Smooth muscle cell (in vitro differentiated cells): Measurements from ENCODE around the gene SPATA31A5. TPM values are rescaled to one million over a fixed set of nuclear protein-coding genes. Genes with fewer than 3 reads are reported as not detected.
"Not testable (repeated sequence)": the region's sequence is repeated elsewhere in the genome, so short reads cannot be mapped to it uniquely, and the experiment has no call there.

Source experiments
- DNase-seq: peaks from one replicate; lab custom pipeline; 2025; ENCODE audit not compliant: unreplicated experiment; lab: John Stamatoyannopoulos, UW
- H2AFZ ChIP-seq: fragments of 200-600 bp; sonication (generic); 2 replicates; pipeline ENCODE4 v1.6.0; 2016; ENCODE audit warnings: antibody characterized with exemption, low read depth, mild to moderate bottlenecking
- H3F3A ChIP-seq: fragments of 200-600 bp; sonication (generic); 2 replicates; pipeline ENCODE4 v1.6.0; 2017; ENCODE audit warnings: antibody characterized with exemption, low read depth
- H3K27ac ChIP-seq: fragments of 200-600 bp; sonication (generic); 2 replicates; pipeline ENCODE4 v1.5.1; 2016; ENCODE audit warnings: low read depth, mild to moderate bottlenecking
- H3K27me3 ChIP-seq: fragments of 200-600 bp; sonication (generic); 2 replicates; pipeline ENCODE4 v1.6.1; 2016; ENCODE audit warnings: low read depth, mild to moderate bottlenecking
- H3K36me3 ChIP-seq: fragments of 200-600 bp; sonication (generic); 2 replicates; pipeline ENCODE4 v1.5.1; 2016; ENCODE audit warnings: low read depth
- H3K4me1 ChIP-seq: fragments of 200-600 bp; sonication (generic); 2 replicates; pipeline ENCODE4 v1.5.1; 2016; ENCODE audit warnings: low read depth
- H3K4me2 ChIP-seq: fragments of 200-600 bp; sonication (generic); 2 replicates; pipeline ENCODE4 v1.6.0; 2016; ENCODE audit warnings: mild to moderate bottlenecking
- H3K4me3 ChIP-seq: fragments of 200-600 bp; sonication (generic); 2 replicates; pipeline ENCODE4 v1.5.1; 2016; ENCODE audit warnings: mild to moderate bottlenecking
- H3K79me2 ChIP-seq: fragments of 200-600 bp; sonication (generic); 2 replicates; pipeline ENCODE4 v1.6.0; 2016; ENCODE audit warnings: low read depth, mild to moderate bottlenecking
- H3K9ac ChIP-seq: fragments of 200-600 bp; sonication (generic); 2 replicates; pipeline ENCODE4 v1.6.0; 2016; ENCODE audit warnings: low read depth
- H3K9me3 ChIP-seq: fragments of 200-600 bp; sonication (generic); replicated peaks from 2 replicates; pipeline ENCODE4 v1.5.1; 2016; ENCODE audit warnings: low read depth
- H4K20me1 ChIP-seq: fragments of 200-600 bp; sonication (generic); 2 replicates; pipeline ENCODE4 v1.6.0; 2016; ENCODE audit warnings: low read depth
- WGBS: methylation state at CpG from one replicate; pipeline ENCODE4 v1.1.7; 2016; ENCODE audit warnings: low lambda C conversion rate; 5-methylcytosine and 5-hydroxymethylcytosine counted together
- polyA plus RNA-seq: library from polyadenylated mRNA; unstranded; fragments of >200 nt; fragmentation: Nextera tagmentation; extraction: Ambion mirVana; gene quantifications from 2 replicates; pipeline ENCODE4 v1.2.1, GENCODE V29; 2016
- small RNA-seq: library from RNA; depleted of rRNA; stranded (forward); fragments of <200 nt; gene quantifications from one replicate; pipeline ENCODE3, GENCODE V24; 2014
- total RNA-seq: library from RNA; depleted of rRNA; stranded (reverse); fragments of >200 nt; gene quantifications from 2 replicates; pipeline ENCODE4 v1.2.3, GENCODE V29; 2014

Gene SPATA31A5
- total RNA-seq (not detected in 2 replicates), polyA plus RNA-seq (not detected in 2 replicates)

DNA sequence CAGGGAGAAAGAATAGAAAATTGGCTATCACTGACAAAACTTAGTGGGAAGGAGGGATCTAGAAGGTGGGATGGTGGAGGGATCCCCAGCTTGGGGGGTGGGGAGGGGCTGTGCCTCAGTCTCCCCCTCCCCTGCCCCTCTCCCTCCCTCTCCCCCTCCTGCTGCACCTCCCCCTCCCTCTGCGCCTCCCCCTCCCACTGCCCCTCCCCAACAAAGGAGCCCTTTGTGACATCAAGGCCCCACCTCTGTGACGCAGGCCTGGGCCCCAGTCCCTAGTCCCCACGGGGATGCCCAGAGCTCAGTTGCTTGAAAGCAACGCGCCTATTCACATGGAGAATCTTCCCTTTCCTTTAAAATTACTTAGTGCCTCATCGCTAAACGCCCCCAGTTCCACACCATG lies at the start of gene SPATA31A5:
Gene SPATA31A5, plus strand, starts transcription at position 301 of the 400 bp plus-strand sequence. Its CDS starts 29 bp downstream, at position 330.
- H3K4me3 ChIP-seq, H2AFZ ChIP-seq, DNase-seq, H3K79me2 ChIP-seq, H3K4me1 ChIP-seq, H3F3A ChIP-seq, H4K20me1 ChIP-seq, H3K9ac ChIP-seq, H3K27me3 ChIP-seq, H3K4me2 ChIP-seq, H3K36me3 ChIP-seq, H3K9me3 ChIP-seq, H3K27ac ChIP-seq: not testable (repeated sequence)
- no CpG with 5 or more reads among the region's 7 CpGs for WGBS

DNA sequence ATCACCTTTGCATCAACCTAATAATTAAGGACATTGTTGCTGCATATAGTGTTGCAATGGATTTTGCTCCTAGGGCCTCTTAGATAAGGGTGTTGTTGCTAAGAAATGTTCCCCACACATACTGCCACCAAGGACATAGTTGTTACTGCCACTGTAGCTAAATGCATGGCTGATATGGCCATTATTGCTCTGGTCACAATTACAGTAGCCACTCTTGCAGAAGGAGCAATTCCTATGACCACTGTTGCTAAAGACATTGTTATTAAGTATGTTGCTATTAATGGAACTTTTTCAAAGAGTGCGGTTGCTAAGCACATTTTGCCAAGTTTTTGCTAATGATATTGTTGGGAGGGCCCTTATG lies 48.8 kb downstream of the SPATA31A5 start:
- H3F3A ChIP-seq, H3K9me3 ChIP-seq, H3K27ac ChIP-seq, H3K27me3 ChIP-seq, H3K4me3 ChIP-seq, H3K4me2 ChIP-seq, H3K4me1 ChIP-seq, H3K9ac ChIP-seq, H4K20me1 ChIP-seq, H2AFZ ChIP-seq, H3K36me3 ChIP-seq, DNase-seq, H3K79me2 ChIP-seq: not testable (repeated sequence)
- no CpG with 5 or more reads among the region's 1 CpG for WGBS

DNA sequence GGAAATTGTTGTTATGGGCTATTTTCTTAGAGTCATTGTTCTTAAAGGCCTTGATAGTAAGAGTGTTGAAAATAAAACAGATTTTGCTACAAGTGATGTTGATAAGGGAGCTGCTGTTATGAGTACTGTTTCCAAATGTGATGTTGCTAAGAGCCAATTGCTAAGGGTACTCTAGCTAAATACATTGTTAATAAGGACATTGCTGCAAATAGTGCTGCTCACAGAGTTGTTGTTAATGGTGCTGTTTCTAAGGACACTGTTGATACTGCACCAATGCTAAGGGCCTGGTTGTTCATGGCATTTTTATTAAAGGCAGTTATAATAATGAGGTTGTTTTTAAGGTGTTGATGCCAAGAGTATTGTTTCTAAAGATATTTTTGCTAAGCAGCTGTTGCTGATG lies 52.2 kb downstream of the SPATA31A5 start:
- not testable (repeated sequence) for H3K4me3 ChIP-seq, H3K4me1 ChIP-seq, H3K27me3 ChIP-seq, H3K9ac ChIP-seq, H4K20me1 ChIP-seq, H3K27ac ChIP-seq, H3K36me3 ChIP-seq, H3K79me2 ChIP-seq, H3K4me2 ChIP-seq, H2AFZ ChIP-seq, DNase-seq, H3K9me3 ChIP-seq, H3F3A ChIP-seq

Small RNA genes within 50 kb of the gene (small RNA-seq; reads per million reads assigned to genes)
- gene AL590491.3 = not detected
